NOMO-1 (cell line): ENCODE measurements around the gene TOR1AIP2.
"Not testable (repeated sequence)": the region's sequence is repeated elsewhere in the genome, so short reads cannot be mapped to it uniquely, and the experiment has no call there.

Experiments
- DNase-seq, 2 experiments: peaks; one replicate each; lab custom pipeline; 2025; ENCODE audit not compliant: unreplicated experiment in 2 of 2; lab: John Stamatoyannopoulos, UW

The TOR1AIP2 gene

GRCh38 chr1:179808503-179808902 is 69.1 kb downstream of the TOR1AIP2 start:
- DNase-seq, result no peak

GRCh38 chr1:179807691-179808485 is 69.7 kb downstream of the TOR1AIP2 start:
- no peak for DNase-seq

- DNase-seq, result no peak
Measured at GRCh38 chr1:179807291-179807690, 70.3 kb downstream of the TOR1AIP2 start.

- no peak for DNase-seq
Measured at GRCh38 chr1:179806333-179806732, 71.3 kb downstream of the TOR1AIP2 start.

- no peak for DNase-seq
Measured at GRCh38 chr1:179805291-179806195, 72.1 kb downstream of the TOR1AIP2 start.

GRCh38 chr1:179804417-179804816 is 73.2 kb downstream of the TOR1AIP2 start:
- DNase-seq, result not testable (repeated sequence)

- DNase-seq, result no peak
Measured at GRCh38 chr1:179803918-179804317, 73.7 kb downstream of the TOR1AIP2 start.

- no peak for DNase-seq
Measured at GRCh38 chr1:179803104-179803503, 74.5 kb downstream of the TOR1AIP2 start.

- DNase-seq, result no peak
Measured at GRCh38 chr1:179800481-179800880, 77.1 kb downstream of the TOR1AIP2 start.

- DNase-seq, result no peak
Measured at GRCh38 chr1:179798864-179799516, 78.6 kb downstream of the TOR1AIP2 start.

GRCh38 chr1:179798213-179798863 is 79.3 kb downstream of the TOR1AIP2 start:
- no peak for DNase-seq

- peak in 1 of 2 experiments; percentile 4 for DNase-seq
Measured at GRCh38 chr1:179794669-179795068, 82.9 kb downstream of the TOR1AIP2 start.

- DNase-seq, result no peak
Measured at GRCh38 chr1:179794146-179794545, 83.5 kb downstream of the TOR1AIP2 start.

GRCh38 chr1:179793281-179793680 is 84.3 kb downstream of the TOR1AIP2 start:
- no peak for DNase-seq
